Measurements from ENCODE around the gene GRPR.
A peak's percentile ranks its signal among the peaks of the same experiment; 100 is the strongest.

The GRPR gene

GRCh38 chrX:16123222-16123786 lies at the start of gene GRPR:
TSS of gene GRPR (plus strand) at chrX:16123565. CDS start at chrX:16123954, 389 bp downstream.
- DNase-seq (ENCODE audit: low spot score), result peak; percentile 26

- no peak for DNase-seq (ENCODE audit: low spot score)
Measured at GRCh38 chrX:16075087-16075486, 48.3 kb upstream of the GRPR start.

- DNase-seq (ENCODE audit: low spot score), result no peak
Measured at GRCh38 chrX:16076834-16077233, 46.5 kb upstream of the GRPR start.

- DNase-seq (ENCODE audit: low spot score), result no peak
Measured at GRCh38 chrX:16077811-16078210, 45.6 kb upstream of the GRPR start.

GRCh38 chrX:16081357-16081756 lies 42.0 kb upstream of the GRPR start:
- DNase-seq (ENCODE audit: low spot score), result no peak

GRCh38 chrX:16082470-16083085 lies 40.8 kb upstream of the GRPR start:
- DNase-seq (ENCODE audit: low spot score), result no peak

GRCh38 chrX:16087076-16087475 lies 36.3 kb upstream of the GRPR start:
- DNase-seq (ENCODE audit: low spot score), result no peak

GRCh38 chrX:16089086-16089485 lies 34.3 kb upstream of the GRPR start:
- DNase-seq (ENCODE audit: low spot score), result no peak

- no peak for DNase-seq (ENCODE audit: low spot score)
Measured at GRCh38 chrX:16096141-16096540, 27.2 kb upstream of the GRPR start.

GRCh38 chrX:16100673-16101072 lies 22.7 kb upstream of the GRPR start:
- no peak for DNase-seq (ENCODE audit: low spot score)

- DNase-seq (ENCODE audit: low spot score), result no peak
Measured at GRCh38 chrX:16101581-16101980, 21.8 kb upstream of the GRPR start.

- no peak for DNase-seq (ENCODE audit: low spot score)
Measured at GRCh38 chrX:16103625-16104024, 19.7 kb upstream of the GRPR start.

GRCh38 chrX:16112428-16112827 lies 10.9 kb upstream of the GRPR start:
- no peak for DNase-seq (ENCODE audit: low spot score)

- no peak for DNase-seq (ENCODE audit: low spot score)
Measured at GRCh38 chrX:16113978-16114565, 9.3 kb upstream of the GRPR start.

GRCh38 chrX:16114611-16115010 lies 8.8 kb upstream of the GRPR start:
- DNase-seq (ENCODE audit: low spot score), result no peak

GRCh38 chrX:16119353-16120220 lies 3.8 kb upstream of the GRPR start:
- no peak for DNase-seq (ENCODE audit: low spot score)

- no peak for DNase-seq (ENCODE audit: low spot score)
Measured at GRCh38 chrX:16120431-16120830, 2.9 kb upstream of the GRPR start.

- DNase-seq (ENCODE audit: low spot score), result no peak
Measured at GRCh38 chrX:16124201-16124600, 836 bp downstream of the GRPR start.

- no peak for DNase-seq (ENCODE audit: low spot score)
Measured at GRCh38 chrX:16125520-16126149, 2.3 kb downstream of the GRPR start.

- DNase-seq (ENCODE audit: low spot score), result no peak
Measured at GRCh38 chrX:16130707-16131106, 7.3 kb downstream of the GRPR start.

GRCh38 chrX:16134936-16135335 lies 11.6 kb downstream of the GRPR start:
- no peak for DNase-seq (ENCODE audit: low spot score)

- no peak for DNase-seq (ENCODE audit: low spot score)
Measured at GRCh38 chrX:16136080-16136479, 12.7 kb downstream of the GRPR start.
